ENCODE data around the gene LRRC70. TPM values are rescaled to one million over a fixed set of nuclear protein-coding genes. Genes with fewer than 3 reads are reported as not detected.
A peak's percentile ranks its signal among the peaks of the same experiment; 100 is the strongest.

The LRRC70 gene
- total RNA-seq, 5 donors from 2014 or later (not counting 1 experiment from before 2014, with no cell fraction given): 0.43 to 4.5 (median 1.8) TPM

- no peaks in the 10 kb centered on the region for H3K27me3 Mint-ChIP-seq
- Histone ChIP-seq H3K27me3 (replicated peaks in 1 of 2; ENCODE audit: control insufficient read depth in 2 of 2, extremely low read depth in 1 of 2, insufficient read depth in 2 of 2, low read length in 1 of 2) (no peaks in the 10 kb centered on the region), H3K27ac (ENCODE audit: low read length) (no peak overlapping the region), H3K4me1 (ENCODE audit: control insufficient read depth in 1 of 2, extremely low read depth in 1 of 2, insufficient read depth in 2 of 2, low read length in 2 of 2) (peaks cover 0 to 36% of the 10 kb centered on the region in 2 experiments), H3K9me3 (no peaks in the 10 kb centered on the region), H3K4me3 (ENCODE audit: control insufficient read depth in 1 of 2, extremely low read depth in 1 of 2, low read length in 1 of 2) (no peak overlapping the region), H3K36me3 (ENCODE audit: control insufficient read depth in 2 of 2, extremely low read depth in 1 of 2, insufficient read depth in 1 of 2, low read length in 1 of 2) (no peaks in the 10 kb centered on the region)
- H3K4me1 Mint-ChIP-seq: peaks cover 34 to 53% (median 48%) of the 10 kb centered on the region in 3 donors
- DNase-seq (no peak), ATAC-seq (replicated peaks in 1 of 4) (no peak)
- POLR2A ChIA-PET: no interaction called here
- no peaks in the 10 kb centered on the region for H3K9me3 Mint-ChIP-seq
- H3K36me3 Mint-ChIP-seq: peaks cover 22% of the 10 kb centered on the region
- H3K27ac Mint-ChIP-seq: no peak overlapping the region
- CTCF ChIA-PET: no interaction called here
- no peak overlapping the region for H3K4me3 Mint-ChIP-seq
- WGBS (ENCODE audit: insufficient coverage): no CpG with 5 or more reads among the region's 1 CpG
Measured at GRCh38 chr5:62577488-62577887, 1.1 kb upstream of the LRRC70 start.

- no peak for DNase-seq
- Histone ChIP-seq H3K27ac (ENCODE audit: low read length) (no peak overlapping the region), H3K9me3 (no peaks in the 10 kb centered on the region), H3K4me3 (ENCODE audit: control insufficient read depth in 1 of 2, extremely low read depth in 1 of 2, low read length in 1 of 2) (no peak overlapping the region), H3K27me3 (replicated peaks in 1 of 2; ENCODE audit: control insufficient read depth in 2 of 2, extremely low read depth in 1 of 2, insufficient read depth in 2 of 2, low read length in 1 of 2) (no peaks in the 10 kb centered on the region), H3K4me1 (ENCODE audit: control insufficient read depth in 1 of 2, extremely low read depth in 1 of 2, insufficient read depth in 2 of 2, low read length in 2 of 2) (peaks cover 0 to 36% of the 10 kb centered on the region in 2 experiments), H3K36me3 (ENCODE audit: control insufficient read depth in 2 of 2, extremely low read depth in 1 of 2, insufficient read depth in 1 of 2, low read length in 1 of 2) (no peaks in the 10 kb centered on the region)
- ChIA-PET CTCF (no interaction called here), POLR2A (no interaction called here)
- no CpG with 5 or more reads among the region's 5 CpGs for WGBS (ENCODE audit: insufficient coverage)
- H3K27ac Mint-ChIP-seq: peak overlapping the region in 1 of 2 donors; percentile 82
- H3K4me3 Mint-ChIP-seq: peak overlapping the region in 2 of 3 donors; percentile 20 to 52
- ATAC-seq (replicated peaks in 1 of 4): no peak
- peaks cover 36 to 54% (median 49%) of the 10 kb centered on the region in 3 donors for H3K4me1 Mint-ChIP-seq
- no peaks in the 10 kb centered on the region for H3K27me3 Mint-ChIP-seq
- peaks cover 18% of the 10 kb centered on the region for H3K36me3 Mint-ChIP-seq
- H3K9me3 Mint-ChIP-seq: no peaks in the 10 kb centered on the region
Measured at GRCh38 chr5:62579761-62580160, 1.1 kb downstream of the LRRC70 start.

GRCh38 chr5:62581836-62582597 lies 3.4 kb downstream of the LRRC70 start:
- H3K36me3 ChIP-seq (ENCODE audit: control insufficient read depth in 2 of 2, extremely low read depth in 1 of 2, insufficient read depth in 1 of 2, low read length in 1 of 2): no peaks in the 10 kb centered on the region
- no peak overlapping the region for H3K27ac ChIP-seq (ENCODE audit: low read length)
- peak in 1 of 4 experiments; percentile 46 for ATAC-seq (replicated peaks in 1 of 4)
- H3K36me3 Mint-ChIP-seq: peaks cover 21% of the 10 kb centered on the region
- WGBS (ENCODE audit: insufficient coverage): 65% methylated on average over 5 of the region's 8 CpGs
- CTCF ChIA-PET: interaction anchor here in 1 of 2 donors (0.9 to 1.3 kb wide), 2 partner anchors 8 to 170 kb away, joined by 3 to 4 read pairs; partner anchors contain the start of gene IPO11
- no peak for DNase-seq
- H3K4me3 Mint-ChIP-seq: peak overlapping the region in 2 of 3 donors; percentile 22 to 59
- peaks cover 0 to 42% of the 10 kb centered on the region in 2 experiments for H3K4me1 ChIP-seq (ENCODE audit: control insufficient read depth in 1 of 2, extremely low read depth in 1 of 2, insufficient read depth in 2 of 2, low read length in 2 of 2)
- H3K27me3 Mint-ChIP-seq: no peaks in the 10 kb centered on the region
- H3K4me3 ChIP-seq (ENCODE audit: control insufficient read depth in 1 of 2, extremely low read depth in 1 of 2, low read length in 1 of 2): no peak overlapping the region
- POLR2A ChIA-PET: no interaction called here
- no peaks in the 10 kb centered on the region for H3K9me3 Mint-ChIP-seq
- H3K4me1 Mint-ChIP-seq: peaks cover 33 to 55% (median 48%) of the 10 kb centered on the region in 3 donors
- H3K27me3 ChIP-seq (replicated peaks in 1 of 2; ENCODE audit: control insufficient read depth in 2 of 2, extremely low read depth in 1 of 2, insufficient read depth in 2 of 2, low read length in 1 of 2): no peaks in the 10 kb centered on the region
- peak overlapping the region in 1 of 2 donors; percentile 74 for H3K27ac Mint-ChIP-seq
- no peaks in the 10 kb centered on the region for H3K9me3 ChIP-seq

- Mint-ChIP-seq H3K36me3 (peaks cover 37% of the 10 kb centered on the region), H3K4me1 (peaks cover 26 to 47% (median 36%) of the 10 kb centered on the region in 3 donors), H3K4me3 (no peak overlapping the region), H3K27ac (no peak overlapping the region), H3K9me3 (no peaks in the 10 kb centered on the region), H3K27me3 (no peaks in the 10 kb centered on the region)
- no CpG with 5 or more reads among the region's 3 CpGs for WGBS (ENCODE audit: insufficient coverage)
- no peaks in the 10 kb centered on the region for H3K36me3 ChIP-seq (ENCODE audit: control insufficient read depth in 2 of 2, extremely low read depth in 1 of 2, insufficient read depth in 1 of 2, low read length in 1 of 2)
- no peak for ATAC-seq (replicated peaks in 1 of 4)
- no peak overlapping the region for H3K27ac ChIP-seq (ENCODE audit: low read length)
- no peak overlapping the region for H3K4me3 ChIP-seq (ENCODE audit: control insufficient read depth in 1 of 2, extremely low read depth in 1 of 2, low read length in 1 of 2)
- no peak for DNase-seq
- ChIA-PET CTCF (no interaction called here), POLR2A (no interaction called here)
- no peaks in the 10 kb centered on the region for H3K27me3 ChIP-seq (replicated peaks in 1 of 2; ENCODE audit: control insufficient read depth in 2 of 2, extremely low read depth in 1 of 2, insufficient read depth in 2 of 2, low read length in 1 of 2)
- peaks cover 0 to 27% of the 10 kb centered on the region in 2 experiments for H3K4me1 ChIP-seq (ENCODE audit: control insufficient read depth in 1 of 2, extremely low read depth in 1 of 2, insufficient read depth in 2 of 2, low read length in 2 of 2)
- H3K9me3 ChIP-seq: no peaks in the 10 kb centered on the region
Measured at GRCh38 chr5:62584391-62584790, 5.8 kb downstream of the LRRC70 start.

- Mint-ChIP-seq H3K4me1 (peaks cover 26 to 40% (median 34%) of the 10 kb centered on the region in 3 donors), H3K4me3 (no peak overlapping the region), H3K36me3 (peaks cover 38% of the 10 kb centered on the region), H3K9me3 (no peaks in the 10 kb centered on the region), H3K27ac (peak overlapping the region in 1 of 2 donors; percentile 49), H3K27me3 (no peaks in the 10 kb centered on the region)
- ChIA-PET CTCF (no interaction called here), POLR2A (no interaction called here)
- ATAC-seq (replicated peaks in 1 of 4): no peak
- Histone ChIP-seq H3K36me3 (ENCODE audit: control insufficient read depth in 2 of 2, extremely low read depth in 1 of 2, insufficient read depth in 1 of 2, low read length in 1 of 2) (no peaks in the 10 kb centered on the region), H3K27me3 (replicated peaks in 1 of 2; ENCODE audit: control insufficient read depth in 2 of 2, extremely low read depth in 1 of 2, insufficient read depth in 2 of 2, low read length in 1 of 2) (no peaks in the 10 kb centered on the region), H3K4me1 (ENCODE audit: control insufficient read depth in 1 of 2, extremely low read depth in 1 of 2, insufficient read depth in 2 of 2, low read length in 2 of 2) (peaks cover 0 to 19% of the 10 kb centered on the region in 2 experiments), H3K4me3 (ENCODE audit: control insufficient read depth in 1 of 2, extremely low read depth in 1 of 2, low read length in 1 of 2) (no peak overlapping the region), H3K27ac (ENCODE audit: low read length) (no peak overlapping the region), H3K9me3 (no peaks in the 10 kb centered on the region)
- 87% methylated on average over 2 of the region's 2 CpGs for WGBS (ENCODE audit: insufficient coverage)
- DNase-seq: no peak
Measured at GRCh38 chr5:62585306-62585705, 6.7 kb downstream of the LRRC70 start.

GRCh38 chr5:62585751-62586150 lies 7.1 kb downstream of the LRRC70 start:
- H3K4me3 ChIP-seq (ENCODE audit: control insufficient read depth in 1 of 2, extremely low read depth in 1 of 2, low read length in 1 of 2): no peak overlapping the region
- no peak for DNase-seq
- Mint-ChIP-seq H3K27ac (peak overlapping the region in 1 of 2 donors; percentile 49), H3K9me3 (no peaks in the 10 kb centered on the region), H3K36me3 (peaks cover 34% of the 10 kb centered on the region), H3K27me3 (no peaks in the 10 kb centered on the region), H3K4me3 (no peak overlapping the region), H3K4me1 (peaks cover 26 to 36% (median 29%) of the 10 kb centered on the region in 3 donors)
- H3K27ac ChIP-seq (ENCODE audit: low read length): no peak overlapping the region
- ChIA-PET POLR2A (no interaction called here), CTCF (no interaction called here)
- H3K4me1 ChIP-seq (ENCODE audit: control insufficient read depth in 1 of 2, extremely low read depth in 1 of 2, insufficient read depth in 2 of 2, low read length in 2 of 2): peaks cover 0 to 15% of the 10 kb centered on the region in 2 experiments
- H3K9me3 ChIP-seq: no peaks in the 10 kb centered on the region
- H3K27me3 ChIP-seq (replicated peaks in 1 of 2; ENCODE audit: control insufficient read depth in 2 of 2, extremely low read depth in 1 of 2, insufficient read depth in 2 of 2, low read length in 1 of 2): no peaks in the 10 kb centered on the region
- H3K36me3 ChIP-seq (ENCODE audit: control insufficient read depth in 2 of 2, extremely low read depth in 1 of 2, insufficient read depth in 1 of 2, low read length in 1 of 2): no peaks in the 10 kb centered on the region
- no peak for ATAC-seq (replicated peaks in 1 of 4)

Data from T-cell (primary cell).